Gastrocnemius medialis (tissue), 4 donors: ENCODE data around the gene SEMA4F. TPM values are rescaled to one million over a fixed set of nuclear protein-coding genes. Genes with fewer than 3 reads are reported as not detected.

Source experiments
- ATAC-seq, 2 donors: fragments of 150-250 bp; one replicate each; pipeline ENCODE4 v1.9.1; 2016
- DNase-seq, 2 donors: peaks; one replicate each; pipeline ENCODE4 v3.0.0-alpha.2; 2019
- H3K27ac ChIP-seq, 4 donors: fragments of 200-600 bp; sonication (generic); 1 replicate in 1 of 4; 2 replicates in 3 of 4; pipeline ENCODE4 v1.5.1; 2016 to 2018; ENCODE audit warnings: mild to moderate bottlenecking in 2 of 4, moderate library complexity in 1 of 4
- H3K27me3 ChIP-seq, 3 donors: fragments of 200-600 bp; sonication (generic) in 2 of 3; 1 replicate in 1 of 3; 2 replicates in 2 of 3; pipeline versions ENCODE4 v1.5.1 to v1.6.0; 2016 to 2019; ENCODE audit warnings: mild to moderate bottlenecking in 1 of 3, moderate library complexity in 1 of 3
- H3K36me3 ChIP-seq, 2 donors: fragments of 200-600 bp; sonication (generic) in 1 of 2; one replicate each; pipeline ENCODE4 v1.5.1; 2017 to 2018
- H3K4me1 ChIP-seq, 2 donors: fragments of 200-600 bp; sonication (generic) in 1 of 2; one replicate each; pipeline ENCODE4 v1.5.1; 2016 to 2017; ENCODE audit warnings: mild to moderate bottlenecking in 2 of 2
- H3K4me3 ChIP-seq, 4 donors: fragments of 200-600 bp; sonication (generic) in 3 of 4; 1 replicate in 1 of 4; 2 replicates in 3 of 4; pipeline ENCODE4 v1.5.1; 2016 to 2019; ENCODE audit warnings: mild to moderate bottlenecking in 2 of 4
- H3K9me3 ChIP-seq, 3 donors: fragments of 200-600 bp; sonication (generic) in 2 of 3; 1 replicate in 1 of 3; 2 replicates in 2 of 3; pipeline ENCODE4 v1.5.1; 2016 to 2019
- POLR2A ChIP-seq, 2 donors: fragments of 450-650 bp; IDR thresholded peaks; one replicate each; pipeline ENCODE4 v1.6.1; 2017; ENCODE audit warnings: antibody characterized with exemption in 2 of 2, mild to moderate bottlenecking in 2 of 2, moderate library complexity in 2 of 2
- in situ Hi-C, 4 donors: fragments of 200-750 bp; cut with MboI; loops; one replicate each; pipeline versions ENCODE4 v1.15.0 to v1.8.0; 2017; ENCODE audit warnings: low sequenced_read_pairs in 4 of 4
- intact Hi-C: fragments of 100-400 bp; cut with DNase I; formaldehyde crosslinking; loops from one replicate; pipeline ENCODE4 v1.15.1; 2023; ENCODE audit warnings: low total_unique reads
- total RNA-seq, 4 donors: library from RNA; depleted of rRNA; stranded (reverse); fragments of >200 nt; gene quantifications; one replicate each; pipeline versions ENCODE4 v1.1.0 to v1.2.3, GENCODE V29; 2016
- TF ChIP-seq, protein P1 (sequence below), 5 experiments: fragments of 450-650 bp in 3 of 5; fragments of 200-600 bp in 2 of 5; sonication (generic) in 2 of 5; IDR thresholded peaks in 4 of 5; conservative IDR thresholded peaks in 1 of 5; 1 replicate in 4 of 5; 2 replicates in 1 of 5; pipeline ENCODE4 v1.5.1; 2016 to 2019; ENCODE audit warnings: antibody characterized with exemption in 5 of 5, mild to moderate bottlenecking in 3 of 5, moderate library complexity in 3 of 5

SEMA4F gene
- total RNA-seq, 4 donors from 2014 or later, result 0.97 to 1.6 (median 1.4) TPM

DNA sequence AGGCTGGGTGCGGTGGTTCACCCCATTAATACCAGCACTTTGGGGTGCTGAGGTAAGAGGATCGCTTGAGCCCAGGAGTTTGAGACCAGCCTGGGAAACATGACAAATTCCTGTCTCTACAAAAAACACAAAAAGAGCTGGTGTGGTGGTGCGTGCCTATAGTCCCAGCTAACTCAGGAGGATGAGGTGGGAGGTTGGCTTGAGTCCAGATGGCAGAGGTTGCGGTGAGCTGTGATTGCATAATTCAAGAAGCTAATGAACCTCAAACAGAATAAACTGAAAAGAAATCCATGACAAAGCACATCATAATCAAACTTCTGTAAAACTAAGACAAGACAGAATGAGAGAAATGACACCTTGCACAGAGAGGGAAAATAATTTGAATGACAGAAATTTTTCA lies 54.8 kb downstream of the SEMA4F start:
- no peak for ATAC-seq
- peak overlapping the region in 3 of 4 donors; percentile 73 to 82 (median 73) for H3K27ac ChIP-seq
- H3K27me3 ChIP-seq, result no peaks in the 10 kb centered on the region

GRCh38 chr2:74712223-74713053 lies 58.4 kb downstream of the SEMA4F start:
- intact Hi-C loops, result no loop called here
- ATAC-seq, result peak; percentile 25 to 33
- peak; percentile 44 to 80 for DNase-seq

More for the DNA sequence above, 54.8 kb downstream of the SEMA4F start:
- intact Hi-C loops (no loop called here), in situ Hi-C loops (no loop called here)
- peaks cover 39 to 74% of the 10 kb centered on the region in 2 donors for H3K4me1 ChIP-seq
- H3K36me3 ChIP-seq, result no peaks in the 10 kb centered on the region
- TF ChIP-seq POLR2A (IDR thresholded peaks at IDR 0.05), result no peak
- TF ChIP-seq, protein P1, sequence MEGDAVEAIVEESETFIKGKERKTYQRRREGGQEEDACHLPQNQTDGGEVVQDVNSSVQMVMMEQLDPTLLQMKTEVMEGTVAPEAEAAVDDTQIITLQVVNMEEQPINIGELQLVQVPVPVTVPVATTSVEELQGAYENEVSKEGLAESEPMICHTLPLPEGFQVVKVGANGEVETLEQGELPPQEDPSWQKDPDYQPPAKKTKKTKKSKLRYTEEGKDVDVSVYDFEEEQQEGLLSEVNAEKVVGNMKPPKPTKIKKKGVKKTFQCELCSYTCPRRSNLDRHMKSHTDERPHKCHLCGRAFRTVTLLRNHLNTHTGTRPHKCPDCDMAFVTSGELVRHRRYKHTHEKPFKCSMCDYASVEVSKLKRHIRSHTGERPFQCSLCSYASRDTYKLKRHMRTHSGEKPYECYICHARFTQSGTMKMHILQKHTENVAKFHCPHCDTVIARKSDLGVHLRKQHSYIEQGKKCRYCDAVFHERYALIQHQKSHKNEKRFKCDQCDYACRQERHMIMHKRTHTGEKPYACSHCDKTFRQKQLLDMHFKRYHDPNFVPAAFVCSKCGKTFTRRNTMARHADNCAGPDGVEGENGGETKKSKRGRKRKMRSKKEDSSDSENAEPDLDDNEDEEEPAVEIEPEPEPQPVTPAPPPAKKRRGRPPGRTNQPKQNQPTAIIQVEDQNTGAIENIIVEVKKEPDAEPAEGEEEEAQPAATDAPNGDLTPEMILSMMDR (IDR thresholded peaks at IDR 0.05 in 4 of 5, conservative IDR thresholded peaks at IDR 0.05 in 1 of 5), result no peak
- DNase-seq, result peak in 1 of 2 donors; percentile 47
- H3K9me3 ChIP-seq, result no peaks in the 10 kb centered on the region
- no peak overlapping the region for H3K4me3 ChIP-seq

GRCh38 chr2:74714691-74715080 lies 60.6 kb downstream of the SEMA4F start:
- TF ChIP-seq, protein P1 (IDR thresholded peaks at IDR 0.05 in 4 of 5, conservative IDR thresholded peaks at IDR 0.05 in 1 of 5), result no peak
- TF ChIP-seq POLR2A (IDR thresholded peaks at IDR 0.05), result no peak
- intact Hi-C loops, result loop anchor here (1.0 to 5.0 kb wide), 3 partner anchors 24 to 162 kb away; partner anchors contain the start of gene HK2
- H3K9me3 ChIP-seq, result no peaks in the 10 kb centered on the region
- peaks cover 17 to 29% of the 10 kb centered on the region in 2 donors for H3K4me1 ChIP-seq
- H3K27ac ChIP-seq, result peak overlapping the region in 1 of 4 donors; percentile 79
- no peaks in the 10 kb centered on the region for H3K36me3 ChIP-seq
- peak overlapping the region in 1 of 4 donors; percentile 56 for H3K4me3 ChIP-seq
- DNase-seq (no peak), ATAC-seq (no peak)
- in situ Hi-C loops, result loop anchor here (5.0 to 10.0 kb wide), 3 partner anchors 158 to 163 kb away; no protein-coding TSS in a partner anchor
- no peaks in the 10 kb centered on the region for H3K27me3 ChIP-seq

More at GRCh38 chr2:74712223-74713053, 58.4 kb downstream of the SEMA4F start:
- peak overlapping the region; percentile 48 to 73 (median 69) for H3K27ac ChIP-seq
- H3K4me1 ChIP-seq, result peaks cover 33 to 52% of the 10 kb centered on the region in 2 donors
- no peaks in the 10 kb centered on the region for H3K36me3 ChIP-seq
- no peak overlapping the region for H3K4me3 ChIP-seq
- in situ Hi-C loops, result loop anchor here in 3 of 4 donors (5.0 to 10.0 kb wide), 3 partner anchors 160 to 165 kb away; no protein-coding TSS in a partner anchor
- H3K9me3 ChIP-seq, result no peaks in the 10 kb centered on the region
- H3K27me3 ChIP-seq, result no peaks in the 10 kb centered on the region
- TF ChIP-seq, protein P1 (IDR thresholded peaks at IDR 0.05 in 4 of 5, conservative IDR thresholded peaks at IDR 0.05 in 1 of 5), result no peak
- TF ChIP-seq POLR2A (IDR thresholded peaks at IDR 0.05), result no peak

GRCh38 chr2:74715081-74715791 lies 61.2 kb downstream of the SEMA4F start:
- H3K4me3 ChIP-seq, result peak overlapping the region; percentile 56 to 63 (median 58)
- H3K27ac ChIP-seq, result peak overlapping the region; percentile 62 to 80 (median 70)
- H3K27me3 ChIP-seq, result no peaks in the 10 kb centered on the region
- no peaks in the 10 kb centered on the region for H3K9me3 ChIP-seq
- peak; percentile 83 to 86 for ATAC-seq
- TF ChIP-seq, protein P1 (IDR thresholded peaks at IDR 0.05 in 4 of 5, conservative IDR thresholded peaks at IDR 0.05 in 1 of 5), result peak; percentile 57 to 88 (median 85)
- peak in 1 of 2 donors; percentile 25 for TF ChIP-seq POLR2A (IDR thresholded peaks at IDR 0.05)
- H3K4me1 ChIP-seq, result peaks cover 17 to 24% of the 10 kb centered on the region in 2 donors
- DNase-seq, result peak; percentile 48 to 69
- in situ Hi-C loops, result loop anchor here in 2 of 4 donors (5.0 to 10.0 kb wide), 2 partner anchors 160 to 162 kb away; no protein-coding TSS in a partner anchor
- intact Hi-C loops, result loop anchor here (1.0 to 5.0 kb wide), 3 partner anchors 24 to 161 kb away; partner anchors contain the start of gene HK2
- no peaks in the 10 kb centered on the region for H3K36me3 ChIP-seq
